ENCODE results near the gene TSPAN17.

TSPAN17 gene

DNA sequence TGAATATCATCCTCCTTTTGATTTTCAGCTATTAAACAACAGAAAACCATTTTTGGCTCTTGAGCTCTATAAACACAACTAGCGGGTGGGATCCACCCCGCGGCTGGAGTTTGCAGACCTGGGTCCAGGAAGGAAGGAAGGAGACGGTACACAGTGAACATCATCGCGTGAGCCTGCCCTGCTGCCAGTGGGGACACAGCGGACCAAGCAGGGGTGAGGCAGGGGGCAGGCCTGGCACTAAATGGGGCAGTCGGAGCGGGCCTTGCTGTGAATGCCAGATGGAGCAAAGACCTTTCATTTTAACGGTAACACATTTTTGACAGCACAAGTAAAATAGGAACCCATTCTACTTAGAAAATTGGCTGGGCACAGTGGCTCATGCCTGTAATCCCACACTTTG, 14.4 kb downstream of the TSPAN17 start:
- no peak for DNase-seq

DNA sequence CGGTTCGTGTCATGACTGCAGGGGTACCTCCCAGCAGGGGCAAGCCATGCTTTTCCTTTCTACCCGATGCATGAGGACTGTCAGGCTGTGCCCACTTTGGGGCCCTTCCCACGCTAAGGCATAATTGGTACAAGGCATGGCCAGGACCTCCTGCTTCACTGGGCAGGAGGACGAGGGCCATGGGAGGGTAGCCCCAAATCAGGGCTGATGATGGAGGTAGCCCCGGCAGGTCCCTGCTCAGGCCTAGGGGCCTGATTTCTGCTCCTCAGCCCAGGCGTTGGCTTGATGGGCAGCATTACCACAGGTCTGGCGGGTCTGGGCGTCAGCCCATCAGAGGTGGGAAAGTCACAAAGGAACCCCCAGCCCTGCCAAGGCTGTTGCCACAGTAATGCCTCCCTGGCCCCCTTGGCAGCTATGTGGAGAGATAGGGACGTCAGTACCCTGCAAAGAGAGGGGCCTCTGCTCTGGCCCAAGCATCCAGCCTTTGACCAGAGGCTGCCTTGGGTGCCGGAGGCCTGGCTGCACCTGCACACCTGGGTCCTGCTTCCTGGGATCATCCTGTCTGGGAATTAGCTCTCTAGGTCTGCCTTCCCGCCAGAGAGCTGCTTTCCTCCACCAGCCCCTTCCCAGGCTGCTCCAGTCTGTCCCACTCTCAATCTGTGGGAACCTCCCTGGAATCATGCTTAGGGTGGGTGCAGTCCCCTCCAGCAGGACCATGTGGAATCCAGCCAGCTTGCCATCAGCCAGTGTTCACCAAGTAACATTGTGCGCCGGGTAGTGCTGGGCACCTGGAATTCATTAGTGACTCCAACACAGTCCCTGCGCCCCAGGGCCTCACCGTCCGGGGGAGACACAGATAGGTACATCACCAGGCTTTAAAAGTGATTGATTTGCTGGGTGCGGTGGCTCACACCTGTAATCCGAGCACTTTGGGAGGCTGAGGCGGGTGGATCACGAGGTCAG, 15.4 kb downstream of the TSPAN17 start:
- no peak for DNase-seq

DNA sequence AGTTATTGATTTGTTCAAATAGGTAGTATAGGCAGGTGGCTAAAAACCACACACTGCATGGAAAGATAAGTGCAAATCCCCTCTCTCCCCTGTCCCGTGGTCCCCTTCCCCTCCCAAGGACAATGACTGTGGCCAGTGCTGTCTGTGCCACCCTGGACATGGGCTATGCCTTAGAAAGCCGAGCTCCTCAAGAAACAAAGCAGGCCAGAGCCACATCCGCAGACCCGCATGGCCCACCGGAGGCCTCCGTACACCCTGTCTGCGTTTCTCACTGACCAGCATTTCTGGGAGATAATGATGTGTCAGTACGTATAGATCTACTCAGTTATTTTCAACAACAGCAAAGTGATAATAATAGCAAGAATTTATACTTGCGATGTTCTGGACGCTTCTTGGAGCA, 16.3 kb downstream of the TSPAN17 start:
- no peak for DNase-seq

GRCh38 chr5:176664479-176664878, 17.2 kb downstream of the TSPAN17 start:
- DNase-seq = no peak

DNA sequence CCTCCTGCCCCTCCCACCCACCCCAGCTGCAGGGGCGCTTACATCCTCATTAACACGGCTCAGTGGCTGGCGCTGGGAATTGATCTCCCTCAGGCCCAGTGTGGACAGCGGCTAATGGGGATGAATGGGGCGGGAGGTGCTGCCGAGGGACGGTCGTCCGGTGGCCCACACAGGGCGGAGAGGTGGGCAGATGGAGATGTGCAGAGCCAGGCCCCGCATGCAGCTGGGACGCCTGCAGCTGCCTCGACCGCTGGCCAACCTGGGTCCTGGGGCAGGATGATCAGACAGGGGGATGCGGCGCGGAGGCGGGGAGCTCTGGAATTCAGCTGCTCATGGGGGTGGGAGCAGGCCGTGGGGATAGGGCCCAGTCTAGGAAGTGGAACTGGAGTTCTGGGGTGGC, 17.6 kb downstream of the TSPAN17 start:
- no peak for DNase-seq

DNA sequence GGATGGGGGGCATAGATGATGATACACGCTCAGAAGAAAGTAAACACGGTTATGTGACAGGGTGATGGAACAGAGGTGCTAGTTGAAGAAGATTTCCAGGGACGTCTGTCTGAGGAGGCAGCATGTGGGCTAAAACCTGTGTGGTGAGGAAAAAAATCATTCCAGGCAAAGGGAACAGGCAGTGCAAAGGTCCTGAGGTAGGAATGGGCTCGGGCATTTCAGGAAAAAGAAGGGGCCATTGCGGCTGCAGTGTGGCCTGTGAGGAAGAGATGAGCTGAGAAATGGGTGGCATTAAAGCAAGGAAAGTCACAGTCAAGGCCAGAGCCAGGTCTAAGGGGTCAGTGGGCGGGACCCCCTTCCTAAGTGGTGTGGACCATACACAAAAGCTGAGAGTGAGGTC, 18.2 kb downstream of the TSPAN17 start:
- DNase-seq = no peak

- DNase-seq = no peak
These were observed 20.4 kb downstream of the TSPAN17 start for GRCh38 chr5:176667637-176668036.

GRCh38 chr5:176670449-176670848, 23.2 kb downstream of the TSPAN17 start:
- DNase-seq = no peak

DNA sequence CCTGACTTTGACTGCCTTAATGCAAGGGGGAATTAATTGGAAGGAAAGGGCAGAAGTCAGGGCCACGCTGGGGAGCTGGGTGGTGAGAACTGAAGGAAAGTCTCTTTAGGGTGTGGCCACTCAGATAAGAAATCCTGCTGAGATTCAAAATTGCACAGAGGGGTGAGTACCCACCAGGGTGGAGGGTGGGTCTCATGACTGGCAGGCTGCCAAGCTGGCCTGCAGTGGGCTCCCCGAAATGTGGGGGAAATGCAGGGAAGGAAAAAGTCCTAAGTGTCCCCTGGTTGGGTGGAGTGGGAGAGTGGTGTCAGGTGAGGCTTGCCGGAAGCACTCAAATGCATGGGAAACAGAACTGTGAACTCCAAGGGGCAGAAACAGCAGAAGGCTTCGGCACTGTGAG, 24.1 kb downstream of the TSPAN17 start:
- no peak for DNase-seq

DNA sequence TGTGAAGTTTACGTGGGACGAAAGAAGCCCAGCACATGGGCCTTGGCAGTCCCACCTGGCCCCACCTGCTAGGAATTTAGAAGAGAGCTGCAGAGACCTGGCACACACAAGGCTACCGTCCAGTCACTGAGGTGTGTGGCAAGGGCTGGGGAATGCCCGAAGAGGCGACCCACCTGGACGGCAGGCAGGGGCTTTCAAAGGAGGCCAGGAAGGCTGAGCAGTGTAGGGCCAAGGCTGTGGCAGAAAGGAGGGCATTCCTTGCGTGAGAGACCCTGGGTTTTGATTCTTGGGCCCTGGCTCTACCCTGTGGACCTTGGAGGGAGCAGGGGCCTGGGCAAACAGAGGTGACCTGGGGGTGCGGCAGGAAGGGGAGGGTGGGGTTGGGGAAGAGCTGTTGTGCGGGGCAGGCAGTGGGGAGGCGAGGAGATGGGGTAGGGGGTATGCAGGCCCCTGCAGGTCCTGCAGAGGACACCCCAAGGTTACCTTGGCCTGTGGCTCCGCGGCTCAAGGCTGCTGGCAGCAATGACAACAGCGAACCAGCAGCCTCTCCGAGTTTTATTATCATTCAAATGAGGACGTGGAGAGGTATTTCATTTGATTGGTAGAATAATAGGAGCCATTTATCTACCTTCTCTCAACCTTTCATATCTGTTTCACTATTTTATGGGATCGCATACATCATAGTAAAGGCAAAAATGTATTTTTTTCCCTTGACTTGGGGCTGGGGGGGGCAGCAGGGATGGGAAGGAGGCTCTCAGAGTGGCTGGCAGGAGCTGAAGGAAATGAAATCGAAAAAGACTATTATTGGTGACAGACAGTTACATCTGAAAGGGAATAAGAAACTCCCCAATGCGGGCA, 24.8 kb downstream of the TSPAN17 start:
- no peak for DNase-seq

- DNase-seq = no peak
These were observed 26.6 kb downstream of the TSPAN17 start for GRCh38 chr5:176673651-176674583.

DNA sequence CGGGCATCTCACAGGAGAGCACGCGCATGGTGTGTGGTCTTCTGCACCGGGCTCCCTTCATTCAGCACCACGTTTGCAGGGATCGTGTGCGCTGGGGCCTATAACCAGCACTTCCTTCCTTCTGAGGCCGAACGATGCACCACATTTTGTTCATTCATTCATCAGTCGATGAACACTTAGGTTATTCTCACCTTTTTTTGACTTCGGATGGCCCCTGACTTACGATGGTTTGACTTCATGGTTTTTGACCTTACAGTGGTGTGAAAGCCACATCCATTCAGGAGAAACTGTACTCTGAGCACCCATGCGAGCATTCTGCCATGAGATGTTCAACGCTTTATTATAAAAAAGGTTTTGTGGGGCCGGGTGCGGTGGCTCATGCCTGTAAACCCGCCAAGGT, 27.5 kb downstream of the TSPAN17 start:
- DNase-seq = no peak

DNA sequence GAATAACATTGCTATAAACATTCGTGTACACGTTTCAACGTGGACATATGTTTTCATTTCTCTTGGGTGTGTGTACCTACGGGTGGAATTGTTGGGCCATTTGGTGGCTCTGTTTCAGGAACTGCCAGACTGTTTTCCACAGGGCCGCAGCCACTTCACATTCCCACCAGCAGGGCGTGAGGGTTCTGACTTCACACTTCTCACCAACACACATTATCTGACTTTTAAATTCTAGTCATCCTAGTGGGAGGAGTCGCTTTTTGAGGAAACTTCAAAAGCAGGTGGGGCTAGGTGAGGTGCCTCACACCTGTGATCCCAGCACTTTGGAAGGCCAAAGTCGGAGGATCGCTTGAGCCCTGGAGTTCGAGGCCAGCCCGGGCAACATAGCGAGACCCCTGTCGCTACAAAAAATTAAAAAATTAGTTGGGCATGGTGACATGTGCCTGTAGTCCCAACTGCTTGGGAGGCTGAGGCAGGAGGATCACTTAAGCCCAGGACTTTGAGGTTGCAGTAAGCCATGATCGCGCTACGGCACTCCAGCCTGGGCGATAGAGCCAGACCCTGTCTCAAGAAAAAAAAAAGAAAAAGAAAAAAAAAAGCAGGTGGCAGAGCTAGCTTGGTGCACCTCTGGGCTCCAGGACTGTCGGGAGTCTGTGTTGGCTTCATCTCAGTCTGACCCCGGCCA, 28.5 kb downstream of the TSPAN17 start:
- no peak for DNase-seq

DNA sequence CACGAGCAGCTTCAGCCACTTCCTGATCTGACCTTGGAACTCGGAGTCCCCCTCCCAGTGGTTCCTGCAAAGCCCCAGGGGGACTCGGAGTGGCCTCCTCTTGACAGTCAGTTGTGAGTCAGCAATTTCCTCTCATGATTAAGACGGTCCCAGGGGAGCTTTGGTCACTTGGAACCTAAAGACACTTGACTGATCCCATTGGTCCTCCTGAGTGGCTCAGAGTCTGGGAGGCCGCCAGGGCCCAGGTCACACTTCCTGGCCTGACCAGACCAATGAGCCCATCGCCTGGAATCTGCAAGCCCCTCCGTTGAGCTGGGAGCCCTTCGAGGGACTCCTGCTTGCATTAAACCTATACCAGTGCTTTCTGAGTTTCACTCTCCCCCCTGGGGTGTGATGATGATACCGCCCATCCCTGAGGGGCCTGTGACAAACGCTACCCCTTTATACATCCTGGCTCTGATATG, 29.1 kb downstream of the TSPAN17 start:
- no peak for DNase-seq

DNA sequence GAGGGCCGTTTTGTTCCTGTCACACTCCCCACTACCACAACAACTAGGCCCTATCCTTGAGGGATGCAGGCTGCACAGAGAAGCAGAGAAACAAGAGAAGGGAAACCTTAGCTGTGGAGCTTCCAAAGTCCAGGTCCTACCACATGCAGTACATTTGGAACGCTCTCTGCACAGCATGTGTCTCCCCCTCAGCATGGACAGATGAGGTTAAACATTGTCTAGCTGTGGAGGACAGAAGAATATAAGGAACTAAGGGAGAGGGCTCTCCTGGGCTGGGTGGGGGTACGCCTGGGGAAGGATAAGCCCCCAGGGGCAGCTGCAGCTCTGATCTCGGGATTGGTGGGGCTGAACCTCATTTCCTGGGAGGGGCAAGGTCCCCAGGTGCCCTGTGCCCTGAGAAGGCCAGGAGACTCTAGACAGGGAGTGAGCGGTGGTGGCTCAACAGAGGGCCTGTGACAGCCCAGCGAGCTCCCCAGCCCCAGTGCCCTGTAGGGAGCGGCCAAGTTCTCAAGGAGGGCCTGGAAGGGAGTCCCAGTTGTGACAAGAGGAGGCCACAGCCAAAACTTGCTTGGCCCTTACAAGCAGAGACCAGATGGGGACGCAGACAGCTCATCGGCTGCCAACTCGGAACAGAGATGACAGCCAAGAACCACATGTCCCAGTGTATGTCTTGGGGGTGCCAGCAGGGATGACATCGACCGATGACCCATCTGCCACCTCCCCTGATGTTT, 30.1 kb downstream of the TSPAN17 start:
- DNase-seq = no peak

DNA sequence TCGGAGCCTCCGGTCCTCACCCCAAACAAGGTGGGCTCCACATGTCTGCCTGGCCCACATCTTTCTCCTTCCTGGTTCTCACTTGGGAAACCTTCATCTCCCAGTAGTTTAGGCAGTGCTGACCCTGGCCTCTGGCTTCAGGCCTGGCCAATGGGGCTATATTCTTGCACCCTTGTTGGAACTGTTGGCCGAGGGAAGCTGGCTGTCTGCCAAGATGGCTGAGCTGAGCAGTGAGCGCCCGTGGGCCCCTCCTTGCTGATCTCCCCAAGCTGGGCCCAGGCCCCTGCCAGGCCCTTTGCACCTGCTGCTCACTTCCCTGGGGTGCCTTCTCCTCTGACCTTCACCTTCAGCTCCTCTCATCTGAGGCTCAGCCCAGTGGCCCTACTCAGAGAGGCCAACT, 31.3 kb downstream of the TSPAN17 start:
- no peak for DNase-seq

DNA sequence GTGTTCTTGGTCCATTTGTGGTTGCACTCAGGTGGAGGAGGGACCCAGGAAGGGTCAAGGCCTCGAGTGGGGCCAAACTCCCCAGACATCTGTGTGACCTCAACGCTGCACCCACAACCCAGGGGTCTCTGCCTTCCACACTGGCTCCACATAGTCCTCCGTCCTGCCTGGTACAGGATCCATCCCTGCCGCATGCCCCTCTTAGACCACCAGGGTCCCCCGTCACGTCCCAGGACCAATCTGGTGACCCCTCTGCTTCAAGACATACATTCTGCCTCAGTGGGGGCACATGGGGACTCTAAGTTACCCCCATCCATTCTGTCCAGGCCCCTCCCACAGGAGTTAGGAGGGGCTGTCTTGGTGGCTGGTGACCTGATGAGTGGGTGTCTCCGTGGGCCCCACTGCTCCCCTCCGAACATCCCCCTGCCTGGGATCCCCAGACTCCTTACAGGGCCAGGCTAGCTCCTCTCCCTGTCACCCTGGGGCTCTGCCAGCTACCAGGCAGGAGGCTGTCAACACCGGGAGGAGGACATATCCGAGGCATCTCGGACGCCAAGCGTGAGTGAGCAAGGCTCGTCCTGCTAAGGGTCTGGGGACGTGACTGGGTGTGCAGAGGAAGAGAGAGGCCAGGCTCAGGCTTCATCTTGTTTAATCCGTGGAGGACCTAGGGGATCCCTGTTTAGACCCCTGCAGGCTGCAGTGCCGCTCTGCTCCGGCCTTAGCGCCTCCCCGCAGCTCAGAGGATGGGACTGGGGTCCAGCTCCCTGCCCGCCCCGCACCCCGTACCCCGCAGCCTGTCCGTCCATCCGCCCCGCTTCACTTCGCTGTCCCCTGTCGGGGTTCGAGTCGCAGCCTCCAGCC, 32.3 kb downstream of the TSPAN17 start:
- no peak for DNase-seq

- DNase-seq = no peak
These were observed 32.9 kb downstream of the TSPAN17 start for GRCh38 chr5:176680226-176680563.

DNA sequence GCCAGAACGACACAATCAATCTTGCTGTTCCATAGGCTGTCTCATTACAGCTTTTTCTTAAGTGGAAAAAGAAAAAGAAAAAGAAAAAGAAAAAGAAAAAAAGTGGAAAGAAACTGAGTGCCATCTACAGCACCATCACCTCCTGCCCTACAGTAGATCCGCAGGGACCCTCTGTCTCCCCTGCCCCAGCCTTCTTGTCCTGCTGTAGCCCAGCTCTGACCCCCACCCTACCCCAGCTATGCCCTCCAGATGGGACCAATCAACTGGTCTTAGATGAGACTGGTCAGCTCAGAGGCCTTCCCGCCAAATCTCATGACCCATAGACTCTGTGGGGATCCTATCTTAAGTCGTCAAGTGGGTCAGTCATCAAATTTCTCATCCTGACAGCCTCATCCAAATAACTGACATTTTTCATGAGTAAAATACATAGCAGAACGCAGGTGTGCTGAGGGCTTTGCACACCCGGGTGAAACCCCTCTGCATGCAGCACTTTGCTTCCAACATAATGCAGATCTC, 34.8 kb downstream of the TSPAN17 start:
- DNase-seq = no peak

- no peak for DNase-seq
These were observed 37.7 kb downstream of the TSPAN17 start for GRCh38 chr5:176685010-176685409.
